HL-60 (cell line): Measurements from ENCODE around the gene TIPIN.

Experiments used
- DNase-seq, 2 experiments: peaks; one replicate each; pipeline ENCODE4 v3.0.0-alpha.2; 2010 to 2020; ENCODE audit warnings: low read depth in 1 of 2, low spot score in 1 of 2
- H3K27ac ChIP-seq: fragments of 250-450 bp; sonication (Bioruptor Pico); replicated peaks from 2 replicates; pipeline ENCODE4 v1.5.1; 2020; ENCODE audit warnings: mild to moderate bottlenecking, moderate library complexity
- H3K27me3 ChIP-seq: fragments of 250-450 bp; sonication (Bioruptor Pico); 2 replicates; pipeline ENCODE4 v1.5.1; 2021; ENCODE audit warnings: mild to moderate bottlenecking, moderate library complexity; ENCODE audit not compliant: insufficient read depth, poor library complexity, severe bottlenecking
- H3K4me3 ChIP-seq: replicated peaks from 2 replicates; pipeline ENCODE4 v1.5.1; 2011; ENCODE audit warnings: mild to moderate bottlenecking, control low read depth, low read length; ENCODE audit not compliant: insufficient read depth
- CTCF ChIP-seq: IDR thresholded peaks from one replicate; pipeline ENCODE4 v1.5.1; 2011; ENCODE audit warnings: low read length, control low read depth, inconsistent platforms; ENCODE audit not compliant: insufficient read depth
- GABPA ChIP-seq: IDR thresholded peaks from 2 replicates; pipeline ENCODE4 v1.6.1; 2012; ENCODE audit warnings: low read depth
- POLR2AphosphoS5 ChIP-seq: IDR thresholded peaks from 2 replicates; pipeline ENCODE4 v1.6.1; 2012; ENCODE audit warnings: low read depth
- REST ChIP-seq: IDR thresholded peaks from 2 replicates; pipeline ENCODE4 v1.6.1; 2012; ENCODE audit warnings: low read depth; ENCODE audit not compliant: insufficient replicate concordance
- SPI1 ChIP-seq: IDR thresholded peaks from 2 replicates; pipeline ENCODE4 v1.6.1; 2012; ENCODE audit warnings: low read depth, mild to moderate bottlenecking, borderline replicate concordance

Gene TIPIN

GRCh38 chr15:66402761-66403284 is 46.3 kb upstream of the TIPIN start:
- DNase-seq: no peak
- Histone ChIP-seq H3K27ac (no peak overlapping the region), H3K4me3 (no peak overlapping the region), H3K27me3 (no peaks in the 10 kb centered on the region)
- TF ChIP-seq CTCF (no peak), SPI1 (no peak), POLR2AphosphoS5 (no peak), GABPA (no peak), REST (no peak)

GRCh38 chr15:66401130-66402021 is 44.9 kb upstream of the TIPIN start:
- DNase-seq: no peak
- H3K4me3 ChIP-seq: no peak overlapping the region
- H3K27ac ChIP-seq: no peak overlapping the region
- H3K27me3 ChIP-seq: no peaks in the 10 kb centered on the region
- no peak for TF ChIP-seq REST
- TF ChIP-seq SPI1: no peak
- TF ChIP-seq CTCF: no peak
- TF ChIP-seq POLR2AphosphoS5: no peak
- no peak for TF ChIP-seq GABPA

GRCh38 chr15:66400351-66400774 is 43.9 kb upstream of the TIPIN start:
- DNase-seq: no peak
- TF ChIP-seq GABPA: no peak
- no peak for TF ChIP-seq SPI1
- no peak for TF ChIP-seq REST
- TF ChIP-seq CTCF: no peak
- no peak for TF ChIP-seq POLR2AphosphoS5
- Histone ChIP-seq H3K4me3 (no peak overlapping the region), H3K27ac (peak overlapping the region; percentile 19; the same call in 1 of the 2 replicates), H3K27me3 (no peaks in the 10 kb centered on the region)
